Measurements from ENCODE around the gene NUP210.

DNA sequence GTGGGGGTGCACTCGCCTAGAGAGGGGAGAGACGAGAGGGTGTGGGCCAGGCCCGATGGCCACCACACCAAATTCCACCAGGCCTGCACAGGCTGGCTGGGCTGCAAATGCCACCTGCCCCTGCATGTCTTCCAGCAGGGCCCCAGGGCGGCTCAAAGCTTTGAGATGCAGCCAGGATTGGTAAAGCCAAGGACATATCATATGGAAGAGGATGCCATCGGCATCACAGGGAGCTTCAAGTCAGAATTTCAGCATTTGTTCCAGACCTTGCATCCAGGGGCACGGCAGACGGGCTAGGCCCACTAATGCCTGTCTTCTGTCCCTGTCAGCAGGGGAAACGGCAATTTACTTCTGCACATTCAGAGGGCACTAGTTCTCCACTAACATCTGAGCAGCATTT is 97.8 kb downstream of the NUP210 start:
- no peak for TF ChIP-seq POLR2AphosphoS5 (IDR thresholded peaks at IDR 0.05; ENCODE audit: low read depth, low read length)
- TF ChIP-seq, protein P1, sequence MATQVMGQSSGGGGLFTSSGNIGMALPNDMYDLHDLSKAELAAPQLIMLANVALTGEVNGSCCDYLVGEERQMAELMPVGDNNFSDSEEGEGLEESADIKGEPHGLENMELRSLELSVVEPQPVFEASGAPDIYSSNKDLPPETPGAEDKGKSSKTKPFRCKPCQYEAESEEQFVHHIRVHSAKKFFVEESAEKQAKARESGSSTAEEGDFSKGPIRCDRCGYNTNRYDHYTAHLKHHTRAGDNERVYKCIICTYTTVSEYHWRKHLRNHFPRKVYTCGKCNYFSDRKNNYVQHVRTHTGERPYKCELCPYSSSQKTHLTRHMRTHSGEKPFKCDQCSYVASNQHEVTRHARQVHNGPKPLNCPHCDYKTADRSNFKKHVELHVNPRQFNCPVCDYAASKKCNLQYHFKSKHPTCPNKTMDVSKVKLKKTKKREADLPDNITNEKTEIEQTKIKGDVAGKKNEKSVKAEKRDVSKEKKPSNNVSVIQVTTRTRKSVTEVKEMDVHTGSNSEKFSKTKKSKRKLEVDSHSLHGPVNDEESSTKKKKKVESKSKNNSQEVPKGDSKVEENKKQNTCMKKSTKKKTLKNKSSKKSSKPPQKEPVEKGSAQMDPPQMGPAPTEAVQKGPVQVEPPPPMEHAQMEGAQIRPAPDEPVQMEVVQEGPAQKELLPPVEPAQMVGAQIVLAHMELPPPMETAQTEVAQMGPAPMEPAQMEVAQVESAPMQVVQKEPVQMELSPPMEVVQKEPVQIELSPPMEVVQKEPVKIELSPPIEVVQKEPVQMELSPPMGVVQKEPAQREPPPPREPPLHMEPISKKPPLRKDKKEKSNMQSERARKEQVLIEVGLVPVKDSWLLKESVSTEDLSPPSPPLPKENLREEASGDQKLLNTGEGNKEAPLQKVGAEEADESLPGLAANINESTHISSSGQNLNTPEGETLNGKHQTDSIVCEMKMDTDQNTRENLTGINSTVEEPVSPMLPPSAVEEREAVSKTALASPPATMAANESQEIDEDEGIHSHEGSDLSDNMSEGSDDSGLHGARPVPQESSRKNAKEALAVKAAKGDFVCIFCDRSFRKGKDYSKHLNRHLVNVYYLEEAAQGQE (IDR thresholded peaks at IDR 0.05; ENCODE audit: insufficient read depth in 1 of 2, low read depth in 2 of 2, low read length in 2 of 2): no peak

Measured in PFSK-1 (cell line).